T1000 (cell line): ENCODE results near the gene AOPEP.
"Not testable (repeated sequence)": the region's sequence is repeated elsewhere in the genome, so short reads cannot be mapped to it uniquely, and the experiment has no call there.

Experiments used
- DNase-seq: peaks from one replicate; lab custom pipeline; 2025; ENCODE audit warnings: mixed read lengths; lab: John Stamatoyannopoulos, UW

Gene AOPEP

GRCh38 chr9:95017661-95018060 is 291.2 kb downstream of the AOPEP start:
- no peak for DNase-seq

GRCh38 chr9:95018099-95018936 is 291.8 kb downstream of the AOPEP start:
- peak; percentile 62 for DNase-seq

- not testable (repeated sequence) for DNase-seq
Measured at GRCh38 chr9:95020644-95021043, 294.1 kb downstream of the AOPEP start.

GRCh38 chr9:95021166-95021886 is 294.8 kb downstream of the AOPEP start:
- DNase-seq: no peak

- DNase-seq: no peak
Measured at GRCh38 chr9:95022657-95023056, 296.2 kb downstream of the AOPEP start.

- peak; percentile 52 for DNase-seq
Measured at GRCh38 chr9:95023217-95024003, 296.9 kb downstream of the AOPEP start.

GRCh38 chr9:95024097-95024671 is 297.7 kb downstream of the AOPEP start:
- no peak for DNase-seq

GRCh38 chr9:95025213-95026147 is 299.0 kb downstream of the AOPEP start:
- peak; percentile 34 for DNase-seq

GRCh38 chr9:95026148-95026524 is 299.6 kb downstream of the AOPEP start:
- DNase-seq: no peak

GRCh38 chr9:95027914-95028852 is 301.7 kb downstream of the AOPEP start:
- DNase-seq: no peak

- DNase-seq: no peak
Measured at GRCh38 chr9:95028853-95029219, 302.3 kb downstream of the AOPEP start.

GRCh38 chr9:95029288-95029687 is 302.8 kb downstream of the AOPEP start:
- DNase-seq: no peak

GRCh38 chr9:95029720-95030119 is 303.2 kb downstream of the AOPEP start:
- DNase-seq: no peak

GRCh38 chr9:95030344-95030743 is 303.8 kb downstream of the AOPEP start:
- DNase-seq: no peak

GRCh38 chr9:95030920-95031642 is 304.6 kb downstream of the AOPEP start:
- no peak for DNase-seq

- DNase-seq: no peak
Measured at GRCh38 chr9:95031711-95032461, 305.4 kb downstream of the AOPEP start.

- no peak for DNase-seq
Measured at GRCh38 chr9:95032580-95033341, 306.3 kb downstream of the AOPEP start.

- no peak for DNase-seq
Measured at GRCh38 chr9:95035846-95036245, 309.3 kb downstream of the AOPEP start.
